Measurements from ENCODE around the gene CCDC61.
A peak's percentile ranks its signal among the peaks of the same experiment; 100 is the strongest.

Gene CCDC61

DNA sequence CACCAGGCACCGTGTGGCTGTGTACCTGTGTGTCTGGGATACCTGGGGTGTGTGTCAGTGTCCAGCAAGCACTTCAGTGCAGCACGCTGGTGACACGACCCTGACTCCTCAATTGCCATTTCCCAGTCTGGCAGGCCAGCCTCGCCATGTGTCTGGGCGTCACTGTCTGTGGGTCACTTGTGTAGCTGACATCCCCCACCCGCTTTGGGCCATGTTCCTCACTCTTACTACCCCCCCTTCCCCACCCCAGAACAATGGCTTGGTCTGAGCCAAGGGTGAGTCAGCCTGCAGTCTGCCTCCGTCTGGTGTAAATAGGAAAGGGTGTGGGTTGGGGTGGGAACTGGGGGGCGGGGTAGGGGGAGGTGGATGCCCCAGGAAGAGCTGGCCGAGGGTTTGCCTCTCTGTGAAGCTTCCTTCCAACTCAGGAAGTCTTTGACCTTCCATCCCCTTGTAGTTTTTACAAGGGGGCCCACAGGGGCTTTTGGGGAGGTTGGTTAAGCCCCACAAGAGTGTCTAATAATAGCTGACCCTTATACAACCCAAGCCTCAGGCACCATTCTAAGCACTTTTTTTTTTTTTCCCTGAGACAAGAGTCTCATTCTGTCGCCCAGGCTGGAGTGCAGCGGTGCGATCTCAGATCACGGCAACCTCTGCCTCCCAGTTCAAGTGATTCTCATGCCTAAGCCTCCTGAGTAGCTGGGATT, 39.2 kb upstream of the CCDC61 start:
- no peak overlapping the region for H3K4me3 ChIP-seq (replicated peaks in 1 of 2; ENCODE audit: low read depth in 2 of 2, low read length in 2 of 2)
- DNase-seq (ENCODE audit: low read depth in 2 of 2): peak; percentile 79 to 88

DNA sequence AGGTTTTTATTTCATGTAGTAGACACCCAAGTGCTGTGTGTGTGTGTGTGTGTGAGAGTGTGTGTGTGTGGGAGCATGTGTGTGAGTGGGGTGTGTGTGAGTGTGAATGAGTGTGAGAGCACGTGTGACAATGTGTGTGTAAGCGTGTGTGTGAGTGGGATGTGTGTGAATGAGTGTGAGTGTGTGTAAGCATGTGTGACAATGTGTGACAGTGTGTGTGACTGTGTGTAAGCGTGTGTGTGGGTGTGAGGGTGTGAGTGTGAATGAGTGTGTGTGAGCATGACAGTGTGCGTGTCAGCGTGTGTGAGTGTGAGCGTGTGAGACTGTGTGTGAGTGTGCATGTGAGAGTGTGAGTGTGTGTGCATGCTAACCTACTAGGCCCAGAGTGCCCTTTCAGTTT, 36.9 kb upstream of the CCDC61 start:
- DNase-seq (ENCODE audit: low read depth in 2 of 2): no peak
- TF ChIP-seq, protein P1, sequence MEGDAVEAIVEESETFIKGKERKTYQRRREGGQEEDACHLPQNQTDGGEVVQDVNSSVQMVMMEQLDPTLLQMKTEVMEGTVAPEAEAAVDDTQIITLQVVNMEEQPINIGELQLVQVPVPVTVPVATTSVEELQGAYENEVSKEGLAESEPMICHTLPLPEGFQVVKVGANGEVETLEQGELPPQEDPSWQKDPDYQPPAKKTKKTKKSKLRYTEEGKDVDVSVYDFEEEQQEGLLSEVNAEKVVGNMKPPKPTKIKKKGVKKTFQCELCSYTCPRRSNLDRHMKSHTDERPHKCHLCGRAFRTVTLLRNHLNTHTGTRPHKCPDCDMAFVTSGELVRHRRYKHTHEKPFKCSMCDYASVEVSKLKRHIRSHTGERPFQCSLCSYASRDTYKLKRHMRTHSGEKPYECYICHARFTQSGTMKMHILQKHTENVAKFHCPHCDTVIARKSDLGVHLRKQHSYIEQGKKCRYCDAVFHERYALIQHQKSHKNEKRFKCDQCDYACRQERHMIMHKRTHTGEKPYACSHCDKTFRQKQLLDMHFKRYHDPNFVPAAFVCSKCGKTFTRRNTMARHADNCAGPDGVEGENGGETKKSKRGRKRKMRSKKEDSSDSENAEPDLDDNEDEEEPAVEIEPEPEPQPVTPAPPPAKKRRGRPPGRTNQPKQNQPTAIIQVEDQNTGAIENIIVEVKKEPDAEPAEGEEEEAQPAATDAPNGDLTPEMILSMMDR (IDR thresholded peaks at IDR 0.05; ENCODE audit: low read depth, low read length): no peak
- H3K4me3 ChIP-seq (replicated peaks in 1 of 2; ENCODE audit: low read depth in 2 of 2, low read length in 2 of 2): no peak overlapping the region

More for the DNA sequence above, 39.2 kb upstream of the CCDC61 start:
- TF ChIP-seq, protein P1 (IDR thresholded peaks at IDR 0.05; ENCODE audit: low read depth, low read length): no peak

DNA sequence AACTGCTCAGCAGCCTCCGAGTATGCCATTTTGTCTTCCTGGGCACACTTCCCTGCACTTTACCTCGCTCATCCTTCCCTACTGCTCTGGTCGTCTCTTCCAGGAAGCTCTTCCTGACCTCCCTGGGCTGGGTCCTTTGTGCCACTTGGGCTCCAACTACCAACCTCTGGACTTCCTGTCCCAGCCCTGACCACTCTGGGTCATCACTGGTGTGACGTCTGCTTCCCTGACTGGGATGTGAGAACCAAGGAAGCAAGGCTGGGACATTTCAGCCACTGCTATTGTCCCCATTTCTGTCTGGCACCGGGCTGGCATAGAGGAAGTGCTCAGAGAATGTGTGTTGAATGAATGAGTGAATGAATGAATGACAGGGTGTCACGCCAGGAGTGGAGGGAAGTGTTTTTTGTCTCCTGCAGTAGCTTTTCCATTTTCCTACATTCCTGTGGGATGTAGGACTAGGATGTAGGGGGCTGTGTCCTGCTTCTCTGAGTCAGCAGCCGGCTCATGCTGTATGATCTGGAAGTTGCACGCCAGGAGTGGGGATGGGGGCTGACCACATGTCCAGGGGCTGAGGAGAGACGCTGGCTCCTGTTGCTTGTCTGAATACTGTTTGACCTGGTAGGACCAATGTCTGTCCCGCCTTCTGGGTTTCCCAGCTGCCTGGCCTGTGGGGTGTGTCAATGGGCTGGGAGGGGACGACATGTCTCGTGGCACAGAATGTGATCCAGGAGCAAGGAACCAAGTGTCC, 36.3 kb upstream of the CCDC61 start:
- DNase-seq (ENCODE audit: low read depth in 2 of 2): peak in 1 of 2 donors; percentile 48
- TF ChIP-seq, protein P1 (IDR thresholded peaks at IDR 0.05; ENCODE audit: low read depth, low read length): no peak
- no peak overlapping the region for H3K4me3 ChIP-seq (replicated peaks in 1 of 2; ENCODE audit: low read depth in 2 of 2, low read length in 2 of 2)

DNA sequence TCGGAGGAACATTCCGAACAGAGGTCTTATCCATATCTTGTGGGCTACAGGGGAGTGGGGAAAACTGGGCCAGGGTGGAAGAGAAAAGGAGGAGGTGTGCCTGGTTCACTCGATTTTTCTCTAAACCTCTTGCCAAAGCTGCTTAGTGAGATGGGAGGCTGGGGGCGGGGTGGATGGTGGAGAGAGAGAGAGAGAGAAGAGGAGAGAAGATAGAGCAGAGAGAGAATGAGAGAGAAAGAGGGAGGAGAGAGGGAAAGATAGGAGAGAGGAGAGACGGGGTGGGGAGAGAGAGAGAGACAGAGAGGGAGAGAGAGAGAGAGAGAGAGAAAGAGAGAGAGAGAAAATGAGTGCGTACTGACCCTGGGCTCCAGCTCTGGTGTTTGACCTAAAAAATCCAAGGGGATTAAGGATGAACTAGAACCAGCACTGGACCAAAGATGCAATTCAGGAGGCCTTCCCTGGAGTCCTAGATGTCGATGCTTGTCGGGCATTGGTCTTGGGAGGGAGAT, 35.7 kb upstream of the CCDC61 start:
- DNase-seq (ENCODE audit: low read depth in 2 of 2): no peak
- H3K4me3 ChIP-seq (replicated peaks in 1 of 2; ENCODE audit: low read depth in 2 of 2, low read length in 2 of 2): no peak overlapping the region
- TF ChIP-seq, protein P1 (IDR thresholded peaks at IDR 0.05; ENCODE audit: low read depth, low read length): no peak

DNA sequence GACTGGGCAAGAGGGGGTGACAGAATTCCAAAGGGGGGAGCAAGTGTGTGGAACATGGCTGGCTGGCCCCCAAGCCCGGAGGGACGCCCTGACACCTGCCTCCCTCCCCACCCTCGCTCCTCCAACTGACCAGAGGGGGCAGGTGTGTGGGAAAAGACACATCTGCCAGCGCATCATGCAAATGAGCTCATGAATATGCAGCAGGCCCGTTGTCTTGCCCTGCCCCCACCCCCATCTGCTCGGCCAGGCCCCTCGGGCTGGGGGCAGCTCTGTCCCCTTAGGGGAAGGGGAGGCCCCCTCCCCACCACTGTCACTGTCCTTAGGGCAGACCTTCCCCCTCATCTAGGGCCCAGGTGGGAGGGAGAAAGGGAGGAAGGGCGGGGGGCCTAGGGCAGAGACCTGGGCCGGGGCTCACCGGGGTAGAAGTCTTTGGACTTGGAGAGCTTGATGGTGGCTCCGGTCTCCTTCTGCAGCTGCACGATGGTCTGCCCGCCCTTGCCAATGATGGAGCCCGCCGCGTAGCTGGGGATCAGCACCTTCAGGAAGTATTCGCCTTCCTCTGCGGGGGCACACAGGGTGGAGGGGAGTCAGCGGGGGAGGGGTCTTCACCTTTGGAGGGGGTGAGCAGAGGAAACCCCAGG, 34.6 kb upstream of the CCDC61 start:
- TF ChIP-seq, protein P1 (IDR thresholded peaks at IDR 0.05; ENCODE audit: low read depth, low read length): peak; percentile 4
- DNase-seq (ENCODE audit: low read depth in 2 of 2): no peak
- H3K4me3 ChIP-seq (replicated peaks in 1 of 2; ENCODE audit: low read depth in 2 of 2, low read length in 2 of 2): no peak overlapping the region

DNA sequence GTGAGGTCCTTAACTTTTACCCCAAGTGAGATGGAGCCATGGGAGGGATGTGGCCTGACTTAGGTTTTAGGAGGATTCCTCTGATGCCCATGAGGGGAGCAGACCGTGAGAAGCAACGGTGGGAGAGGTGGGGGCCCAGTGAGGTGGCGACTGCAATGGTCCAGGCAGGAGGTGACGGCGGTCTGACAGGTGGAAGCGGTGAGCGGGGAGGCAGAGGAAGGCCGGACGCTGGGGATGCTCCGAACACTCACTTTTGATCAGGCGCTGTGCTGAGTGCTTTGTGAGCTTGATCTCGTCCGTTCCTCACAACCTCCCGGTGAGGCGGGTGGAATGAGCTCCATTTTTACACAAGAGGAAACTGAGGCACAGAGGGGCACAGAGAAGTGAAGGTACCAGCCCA, 33.2 kb upstream of the CCDC61 start:
- TF ChIP-seq, protein P1 (IDR thresholded peaks at IDR 0.05; ENCODE audit: low read depth, low read length): no peak
- H3K4me3 ChIP-seq (replicated peaks in 1 of 2; ENCODE audit: low read depth in 2 of 2, low read length in 2 of 2): no peak overlapping the region
- no peak for DNase-seq (ENCODE audit: low read depth in 2 of 2)
